HG02623 (cell line): Measurements from ENCODE around the gene KCTD7.
A peak's percentile ranks its signal among the peaks of the same experiment; 100 is the strongest.
"Not testable (repeated sequence)": the region's sequence is repeated elsewhere in the genome, so short reads cannot be mapped to it uniquely, and the experiment has no call there.

Experiments used
- ATAC-seq: cut with Tn5 transposase; IDR thresholded peaks from one replicate; pipeline ENCODE4 v1.9.1; 2021; ENCODE audit warnings: moderate library complexity; ENCODE audit not compliant: unreplicated experiment

Gene KCTD7

DNA sequence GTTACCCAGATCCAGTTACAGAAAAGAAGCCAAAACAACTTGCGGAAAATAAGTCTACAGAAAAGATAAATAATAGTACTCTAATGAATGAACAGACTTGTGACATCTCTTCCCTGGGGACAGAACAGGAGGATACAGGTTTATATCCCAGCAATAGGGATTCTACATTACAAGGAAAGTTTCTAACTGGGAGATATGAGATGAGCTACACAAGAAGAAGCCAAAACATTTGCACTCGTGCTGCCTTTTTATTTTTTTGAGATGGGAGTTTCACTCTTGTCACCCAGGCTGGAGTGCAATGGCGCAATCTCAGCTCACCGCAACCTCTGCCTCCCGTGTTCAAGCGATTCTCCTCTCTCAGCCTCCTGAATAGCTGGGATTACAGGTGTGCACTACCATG, 22.3 kb downstream of the KCTD7 start:
- not testable (repeated sequence) for ATAC-seq

GRCh38 chr7:66653719-66654274, 25.1 kb downstream of the KCTD7 start:
- not testable (repeated sequence) for ATAC-seq

GRCh38 chr7:66654275-66655112, 25.8 kb downstream of the KCTD7 start:
- peak; percentile 92 for ATAC-seq

- peak; percentile 2 for ATAC-seq
These were observed 26.6 kb downstream of the KCTD7 start for GRCh38 chr7:66655113-66655806.

DNA sequence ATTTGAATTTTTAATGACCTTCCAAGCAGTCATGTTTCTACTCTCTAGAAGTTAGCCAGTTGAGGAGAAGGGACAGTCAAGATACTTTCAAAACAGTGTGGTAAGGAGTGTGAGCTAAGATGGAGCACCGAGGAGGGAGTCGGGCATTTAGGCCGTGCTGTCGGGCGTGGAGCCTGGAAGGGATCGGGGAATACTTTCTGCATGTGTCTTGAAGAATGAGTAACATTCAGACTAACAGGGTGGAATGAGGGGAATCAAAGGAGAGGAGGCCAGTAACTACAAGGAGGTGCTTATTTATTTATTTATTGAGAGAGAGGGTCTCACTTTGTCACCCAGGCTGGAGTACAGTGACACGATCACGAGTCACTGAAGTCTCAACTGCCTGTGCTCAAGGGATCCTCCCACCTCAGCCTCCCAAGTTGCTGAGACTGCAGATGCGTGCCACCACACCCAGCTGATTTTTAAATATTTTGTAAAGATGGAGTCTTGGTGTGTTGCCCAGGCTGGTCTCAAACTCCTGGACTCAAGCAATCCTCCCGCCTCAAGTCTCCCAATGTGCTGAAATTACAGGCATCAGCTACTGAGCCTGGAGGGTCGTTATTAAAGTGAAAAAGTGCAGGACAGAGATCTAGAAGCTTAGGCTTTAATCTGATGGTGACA, 27.3 kb downstream of the KCTD7 start:
- not testable (repeated sequence) for ATAC-seq

DNA sequence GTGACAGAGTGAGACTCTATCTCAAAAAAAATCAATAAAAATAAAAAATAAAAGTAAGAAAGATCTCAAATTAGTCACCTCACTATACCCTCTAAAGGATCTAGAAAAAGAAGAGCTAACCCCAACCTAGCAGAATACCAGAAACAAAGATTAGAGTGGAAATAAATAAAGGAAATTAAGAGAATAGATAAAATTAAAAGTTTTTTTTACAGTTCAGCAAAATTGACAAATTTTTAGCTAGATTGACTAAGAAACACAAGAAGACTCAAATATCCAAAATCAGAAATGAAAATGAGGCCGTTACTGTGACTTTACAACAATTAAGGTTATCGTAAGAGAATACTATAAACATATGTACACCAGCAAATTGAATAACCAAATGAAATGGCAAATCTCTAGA, 29.1 kb downstream of the KCTD7 start:
- no peak for ATAC-seq

GRCh38 chr7:66662646-66663264, 34.1 kb downstream of the KCTD7 start:
- ATAC-seq, result no peak

DNA sequence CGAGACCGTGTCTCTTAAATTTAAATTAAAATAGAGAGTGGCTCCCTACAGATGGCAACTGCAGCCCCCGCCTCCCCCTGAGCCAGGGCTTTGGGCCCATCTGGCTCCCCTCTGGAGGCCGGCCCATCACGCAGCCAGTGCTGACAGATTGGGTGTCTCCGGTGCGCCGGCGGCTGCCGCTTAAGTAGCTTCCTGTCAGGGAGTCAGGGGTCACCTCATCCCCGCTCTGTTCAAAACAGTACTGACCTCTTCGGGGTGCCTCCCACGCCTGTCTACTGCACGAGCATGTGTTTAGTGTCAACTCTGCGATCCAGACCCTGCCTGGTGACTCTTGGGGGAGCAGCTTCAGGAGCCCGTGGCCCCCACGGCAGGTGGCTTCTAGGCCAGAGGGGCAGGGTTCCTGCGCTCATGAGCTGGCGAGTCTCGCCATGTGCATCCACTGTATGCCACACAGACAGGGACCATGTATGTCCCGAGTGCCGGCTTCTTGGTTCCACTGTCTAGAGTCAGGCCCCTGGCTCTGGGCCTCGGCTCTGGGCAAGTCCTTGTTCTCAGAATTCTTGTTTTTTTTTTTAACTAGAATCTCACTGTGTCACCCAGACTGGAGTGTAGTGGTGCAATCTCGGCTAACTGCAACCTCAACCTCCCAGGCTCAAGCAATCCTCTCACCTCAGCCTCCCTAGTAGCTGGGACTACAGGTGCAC, 36.1 kb downstream of the KCTD7 start:
- ATAC-seq, result no peak

DNA sequence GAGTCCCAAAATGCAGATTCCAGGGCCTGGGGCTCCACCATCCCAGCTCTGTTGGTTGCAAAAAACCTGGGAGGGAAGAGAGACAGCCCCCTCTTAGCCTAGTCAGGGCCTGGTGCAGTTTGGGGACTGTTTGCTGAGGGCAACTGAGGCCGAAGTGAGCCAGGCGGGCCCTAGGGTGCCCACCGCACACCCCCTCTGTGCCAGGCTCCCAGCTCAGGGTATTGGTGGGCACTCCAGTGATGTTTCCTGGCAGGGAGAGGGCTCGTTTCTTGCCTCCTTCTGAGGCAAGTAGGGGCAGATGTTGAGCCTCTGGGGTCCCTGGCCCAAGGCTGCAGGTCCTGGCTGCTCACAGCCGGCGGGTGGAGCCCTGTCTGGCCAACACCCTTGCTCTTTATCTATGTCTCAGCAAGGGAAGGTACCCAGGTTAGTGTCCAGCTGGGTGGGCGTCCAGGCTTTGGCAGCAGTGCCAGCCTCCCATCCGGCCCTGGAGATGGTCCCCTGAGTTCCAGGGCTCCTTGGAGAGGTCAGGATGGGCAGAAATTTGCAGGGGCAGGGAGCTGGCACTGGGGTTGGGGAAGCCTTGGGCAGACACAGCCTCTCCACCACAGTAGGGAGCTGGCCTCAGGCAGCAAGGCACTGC, 37.8 kb downstream of the KCTD7 start:
- no peak for ATAC-seq

- no peak for ATAC-seq
These were observed 38.5 kb downstream of the KCTD7 start for GRCh38 chr7:66667023-66667728.

GRCh38 chr7:66668112-66668511, 39.4 kb downstream of the KCTD7 start:
- ATAC-seq, result no peak

DNA sequence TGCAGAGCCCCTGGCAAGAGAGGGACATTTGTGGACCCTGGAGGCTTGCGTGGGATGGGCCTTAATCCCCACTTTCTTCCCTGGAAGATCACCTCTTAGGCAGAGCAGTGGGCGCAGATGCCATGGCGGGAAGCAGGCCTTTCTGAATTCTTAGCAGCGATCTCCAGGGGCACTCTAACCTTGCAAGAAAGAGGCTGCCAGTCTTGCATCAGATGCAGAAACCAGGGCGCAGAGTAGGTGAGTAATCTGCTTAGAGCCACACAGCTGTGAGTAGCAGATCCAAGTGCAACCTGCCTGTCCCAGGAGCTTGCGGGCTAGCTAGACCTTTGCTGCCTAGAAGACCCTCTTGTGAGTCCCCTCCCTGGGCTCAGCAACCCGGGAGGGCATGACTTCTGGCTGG, 40.0 kb downstream of the KCTD7 start:
- ATAC-seq, result no peak

DNA sequence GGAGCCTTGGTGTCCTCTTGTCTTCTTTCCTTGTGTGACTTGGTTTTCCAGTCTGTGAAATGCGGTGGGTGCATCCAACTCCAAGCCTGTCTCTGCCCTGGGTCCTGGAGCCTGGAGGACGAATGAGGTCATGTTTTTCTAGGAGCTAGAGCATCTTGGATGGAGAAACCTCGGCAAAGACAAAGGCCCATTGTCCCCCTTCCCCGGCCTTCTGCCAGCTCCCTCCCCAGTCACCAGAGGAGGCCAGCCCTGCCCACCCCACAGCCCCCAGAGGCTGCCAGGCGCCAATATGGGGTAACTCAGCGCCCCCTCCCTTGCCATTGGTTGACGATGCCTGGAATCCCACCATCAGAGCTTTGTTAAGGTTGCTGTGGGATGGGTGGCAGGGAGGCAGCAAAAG, 40.4 kb downstream of the KCTD7 start:
- no peak for ATAC-seq

GRCh38 chr7:66669496-66669895, 40.8 kb downstream of the KCTD7 start:
- ATAC-seq, result no peak

- ATAC-seq, result no peak
These were observed 42.4 kb downstream of the KCTD7 start for GRCh38 chr7:66671034-66671433.

GRCh38 chr7:66671486-66671885, 42.8 kb downstream of the KCTD7 start:
- not testable (repeated sequence) for ATAC-seq

GRCh38 chr7:66672432-66673123, 43.9 kb downstream of the KCTD7 start:
- not testable (repeated sequence) for ATAC-seq

GRCh38 chr7:66673124-66673640, 44.5 kb downstream of the KCTD7 start:
- ATAC-seq, result not testable (repeated sequence)
